GM12892 (cell line): ENCODE data around the gene CHL1.

Experiments
- POLR2A ChIP-seq: IDR thresholded peaks from 2 replicates; pipeline ENCODE4 v1.6.1; 2011; ENCODE audit warnings: low read depth, low read length, control low read depth
- POLR2AphosphoS5 ChIP-seq: IDR thresholded peaks from 2 replicates; pipeline ENCODE4 v1.6.1; 2011; ENCODE audit warnings: low read depth, low read length, control low read depth

DNA sequence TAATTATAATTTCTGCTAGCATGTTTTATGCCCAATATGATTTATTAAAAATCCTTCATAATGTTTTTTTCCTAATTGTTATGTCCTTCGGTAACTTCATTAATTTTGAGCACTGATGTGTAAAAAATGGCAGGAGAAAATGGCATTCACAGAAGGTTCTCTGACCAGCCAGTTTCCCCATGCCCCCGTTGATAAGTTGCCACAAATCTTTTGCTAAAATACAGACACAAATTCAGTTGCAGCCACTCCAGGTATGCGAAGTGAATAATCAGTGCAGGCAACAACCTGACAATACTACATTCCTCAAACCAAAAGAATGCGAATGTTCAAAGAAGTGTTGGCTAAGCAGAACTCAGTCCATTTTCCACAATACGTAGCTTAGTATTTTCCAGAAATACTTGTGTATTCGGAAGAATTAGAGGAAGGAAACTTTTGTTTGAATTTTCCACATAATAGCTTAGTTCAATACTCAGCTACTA, 32.7 kb downstream of the CHL1 start:
- TF ChIP-seq POLR2A (no peak), POLR2AphosphoS5 (no peak)
